NCI-H2107 (cell line): Measurements from ENCODE around the gene TNFRSF4.

Experiments used
- DNase-seq: peaks from one replicate; lab custom pipeline; 2025; lab: John Stamatoyannopoulos, UW

The TNFRSF4 gene

DNA sequence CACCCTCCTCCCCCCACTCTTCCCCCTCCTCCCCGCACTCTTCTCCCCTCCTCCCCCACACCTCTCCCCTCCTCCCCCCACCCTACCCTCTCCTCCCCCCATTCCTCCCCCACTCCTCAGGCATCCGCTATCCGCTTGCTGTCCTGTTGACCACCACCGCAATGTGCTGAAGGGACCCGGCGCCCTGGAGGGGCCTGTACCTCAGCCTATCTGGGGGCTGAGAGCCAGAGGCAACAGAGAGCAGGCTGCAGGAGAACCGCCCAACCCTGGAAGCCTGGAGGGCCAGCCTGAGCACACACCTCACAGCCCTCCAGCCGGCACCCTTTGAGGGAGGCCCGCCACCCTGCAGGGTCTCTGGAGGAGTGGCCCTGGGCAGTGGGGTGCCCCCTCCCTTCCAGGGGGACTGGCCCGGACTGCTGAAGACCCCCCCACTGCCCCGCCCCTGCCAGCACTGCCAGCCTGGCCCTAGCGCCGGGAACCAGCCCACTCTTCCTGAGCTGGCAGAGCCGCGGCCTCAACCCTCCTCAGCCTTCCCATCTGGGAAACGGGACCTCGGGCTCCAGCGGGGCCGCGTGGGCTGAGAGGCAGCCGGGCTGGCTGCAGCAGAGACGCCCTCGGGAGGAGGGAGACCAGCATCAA lies 31.3 kb upstream of the TNFRSF4 start:
- no peak for DNase-seq

DNA sequence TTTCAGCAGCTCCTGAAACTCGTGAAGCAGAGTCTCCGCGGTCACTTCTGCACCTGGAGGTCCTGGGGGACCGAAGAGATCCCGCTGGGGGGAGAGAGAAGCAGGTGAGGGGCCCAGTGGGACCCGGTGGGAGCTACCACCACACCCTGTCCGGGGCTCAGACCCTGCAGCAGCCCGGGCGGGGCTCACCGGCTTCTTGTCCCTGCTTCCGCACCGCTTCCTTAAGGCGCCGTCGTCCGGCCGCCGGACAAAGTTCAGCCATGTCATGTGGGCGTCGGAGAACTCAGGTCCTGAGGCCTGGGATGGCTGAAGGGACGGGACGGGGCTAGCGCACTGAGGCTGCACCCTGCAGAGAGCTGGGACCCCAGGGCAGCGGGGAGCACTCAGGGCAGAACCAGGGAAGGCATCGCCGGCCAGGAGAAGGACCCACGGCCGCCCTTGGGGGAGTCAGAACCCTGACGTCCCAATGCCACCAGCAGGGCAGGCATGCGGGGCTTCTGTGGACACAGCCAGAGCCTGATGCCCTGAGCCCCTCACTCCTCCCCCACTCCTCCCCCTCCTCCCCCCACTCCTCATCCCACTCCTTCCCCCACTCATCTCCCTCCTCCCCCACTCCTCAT lies 30.3 kb upstream of the TNFRSF4 start:
- no peak for DNase-seq

DNA sequence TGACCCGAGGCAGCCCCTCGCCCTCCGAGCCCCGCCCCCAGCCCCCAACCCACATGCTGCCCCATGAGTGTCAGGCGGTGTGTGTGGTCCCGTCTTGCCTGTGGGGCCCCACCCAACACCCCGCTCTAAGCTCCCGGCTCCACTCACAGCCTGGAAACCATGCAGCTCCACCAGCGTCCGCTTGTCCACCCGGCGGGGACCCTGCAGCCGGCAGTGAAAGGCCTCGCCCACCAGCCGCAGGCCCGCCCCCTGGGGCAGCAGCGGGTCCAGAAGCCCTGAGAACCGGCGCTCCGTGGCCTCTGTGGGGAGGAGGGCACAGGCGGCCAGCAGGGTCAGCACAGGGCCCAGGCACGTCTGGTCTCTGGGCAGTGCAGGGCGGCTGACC lies 29.8 kb upstream of the TNFRSF4 start:
- DNase-seq, result no peak

DNA sequence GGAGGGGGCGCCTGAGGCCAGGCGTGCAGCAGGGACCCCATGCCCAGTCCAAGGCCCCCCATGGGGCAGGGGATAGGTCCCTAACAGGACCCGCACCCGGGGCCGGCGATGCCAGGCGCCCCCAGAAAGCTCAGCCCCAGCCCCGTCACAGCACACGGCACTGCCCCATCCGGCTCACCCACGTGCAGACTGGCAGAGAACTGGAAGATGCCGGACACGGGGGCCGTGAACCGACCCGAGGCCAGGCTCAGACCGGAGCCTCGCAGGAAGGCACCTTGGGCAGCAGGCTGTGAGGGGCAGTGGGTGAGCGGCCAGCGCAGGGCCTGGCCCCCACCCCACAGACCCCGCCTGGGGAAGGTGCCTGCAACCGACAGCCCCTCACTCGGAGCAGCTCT lies 29.3 kb upstream of the TNFRSF4 start:
- no peak for DNase-seq

GRCh38 chr1:1242461-1243265 lies 28.7 kb upstream of the TNFRSF4 start:
- DNase-seq, result no peak

GRCh38 chr1:1241588-1242219 lies 27.8 kb upstream of the TNFRSF4 start:
- no peak for DNase-seq

DNA sequence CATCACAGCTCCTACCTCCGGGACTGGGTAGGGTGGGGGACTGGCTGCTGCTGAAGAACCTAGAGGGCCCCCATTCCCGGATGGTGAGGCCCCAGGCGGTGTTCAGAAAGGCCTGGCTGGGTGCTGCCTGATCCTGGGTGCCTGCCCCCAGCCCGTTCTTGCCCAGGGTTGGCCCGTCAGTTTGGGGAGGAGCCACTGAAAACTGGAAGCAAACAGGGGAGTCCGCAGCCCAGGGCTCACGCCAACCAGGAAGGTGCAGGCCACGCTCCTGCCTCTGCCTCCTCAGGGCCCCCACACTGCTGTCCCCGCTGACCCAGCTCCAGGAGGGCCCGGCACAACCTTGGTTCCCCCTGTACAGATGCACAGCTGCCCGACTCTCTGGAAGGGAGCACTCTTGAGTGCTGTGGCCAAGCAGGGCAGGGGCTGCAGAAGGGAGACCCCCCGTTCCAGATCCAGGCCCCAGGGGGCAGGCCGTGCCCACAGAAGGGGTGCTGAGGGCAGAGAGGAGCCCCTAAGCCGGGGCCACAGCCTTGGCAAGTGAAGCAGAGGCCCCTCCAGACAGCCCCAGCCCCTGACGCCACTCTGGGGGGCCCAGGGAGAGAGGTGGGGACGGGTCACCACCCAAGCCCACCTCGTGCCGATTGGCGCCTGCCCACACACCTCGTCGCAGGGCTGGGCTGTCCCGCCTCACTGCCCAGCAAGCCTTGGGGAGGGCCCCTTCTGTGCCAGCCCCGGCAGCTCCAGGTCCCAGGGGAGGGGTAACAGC lies 27.1 kb upstream of the TNFRSF4 start:
- DNase-seq, result no peak

DNA sequence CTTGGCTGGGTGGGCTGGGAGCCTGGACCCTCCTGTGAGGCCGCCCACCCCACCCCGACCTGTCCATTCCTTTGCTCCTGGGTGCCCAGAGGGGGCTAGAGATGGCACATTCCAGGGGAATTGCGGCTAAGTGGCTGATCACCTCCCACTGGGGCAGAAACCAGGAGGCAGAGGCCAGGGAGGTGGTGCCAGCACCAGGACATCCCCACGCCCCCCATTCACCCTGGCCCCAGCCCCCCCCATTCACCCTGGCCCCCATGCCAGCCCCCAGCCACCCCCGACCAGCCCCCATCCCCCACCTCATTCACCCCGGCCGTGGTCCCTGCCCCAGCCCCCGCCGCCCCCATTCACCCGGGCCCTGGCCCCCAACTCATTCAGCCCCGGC lies 26.4 kb upstream of the TNFRSF4 start:
- no peak for DNase-seq

GRCh38 chr1:1239614-1240347 lies 25.8 kb upstream of the TNFRSF4 start:
- no peak for DNase-seq

- no peak for DNase-seq
Measured at GRCh38 chr1:1239227-1239613, 25.3 kb upstream of the TNFRSF4 start.

DNA sequence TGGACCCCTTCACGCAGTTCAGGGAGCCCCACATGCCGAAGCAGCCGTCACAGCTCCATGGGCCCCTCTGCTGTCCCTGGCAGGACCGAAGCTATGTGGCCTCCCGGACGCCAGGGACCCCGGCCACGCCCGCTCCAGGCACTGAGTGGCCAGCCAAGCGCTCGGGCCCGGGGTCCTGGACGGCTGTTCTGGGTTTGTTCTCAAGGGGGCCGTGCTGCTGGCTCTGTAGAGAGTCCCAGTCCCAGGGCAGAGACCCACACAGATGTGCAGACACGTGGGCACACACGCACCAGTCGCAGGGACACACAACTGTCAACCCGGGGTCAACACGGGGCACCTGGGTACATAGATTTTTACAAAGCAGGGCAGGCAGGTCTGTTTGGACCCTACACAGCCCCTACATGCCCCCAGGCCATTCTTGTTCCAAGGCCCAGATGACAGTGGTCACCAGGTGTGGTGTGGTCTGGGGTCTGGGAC lies 24.8 kb upstream of the TNFRSF4 start:
- no peak for DNase-seq

DNA sequence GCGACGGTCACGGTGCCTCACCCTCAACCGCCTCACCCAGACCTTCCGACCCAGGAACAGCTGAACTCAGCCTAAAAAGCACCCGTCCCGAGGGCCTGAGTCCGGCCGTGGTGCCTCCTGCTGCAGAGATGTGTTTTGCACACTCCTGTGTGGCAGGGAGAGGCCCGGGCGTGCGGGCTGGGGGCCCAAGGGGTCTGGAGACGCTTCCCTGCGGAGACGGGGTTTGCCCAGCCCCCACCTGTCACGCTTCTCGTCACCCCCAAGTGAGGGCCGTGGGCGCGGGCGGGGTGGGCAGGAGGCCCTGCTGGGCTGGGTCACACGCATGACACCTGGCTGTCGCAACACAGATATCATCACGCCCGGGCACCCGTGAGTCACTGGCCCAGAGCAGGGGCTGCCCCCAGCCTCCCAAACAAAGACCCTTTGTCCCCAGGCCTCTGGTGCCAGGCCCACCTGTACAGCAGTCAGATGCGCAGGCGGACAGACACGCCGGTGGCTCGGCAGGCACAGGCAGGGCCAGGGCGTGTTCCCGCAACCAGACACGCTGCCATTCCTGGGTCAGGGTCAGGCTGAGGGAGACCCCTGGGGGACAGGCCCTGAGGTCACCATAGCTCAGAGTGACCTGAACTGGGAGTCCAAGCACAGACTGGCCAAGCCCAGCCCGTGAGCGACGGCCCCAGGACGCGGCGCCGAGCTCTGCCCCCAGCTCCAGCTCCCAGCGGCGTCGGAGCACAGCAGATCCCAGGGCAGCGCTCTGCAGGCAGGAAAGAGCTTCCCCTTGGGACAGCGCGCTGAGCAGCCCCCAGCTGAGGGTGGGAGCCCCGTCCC lies 24.1 kb upstream of the TNFRSF4 start:
- DNase-seq, result no peak

DNA sequence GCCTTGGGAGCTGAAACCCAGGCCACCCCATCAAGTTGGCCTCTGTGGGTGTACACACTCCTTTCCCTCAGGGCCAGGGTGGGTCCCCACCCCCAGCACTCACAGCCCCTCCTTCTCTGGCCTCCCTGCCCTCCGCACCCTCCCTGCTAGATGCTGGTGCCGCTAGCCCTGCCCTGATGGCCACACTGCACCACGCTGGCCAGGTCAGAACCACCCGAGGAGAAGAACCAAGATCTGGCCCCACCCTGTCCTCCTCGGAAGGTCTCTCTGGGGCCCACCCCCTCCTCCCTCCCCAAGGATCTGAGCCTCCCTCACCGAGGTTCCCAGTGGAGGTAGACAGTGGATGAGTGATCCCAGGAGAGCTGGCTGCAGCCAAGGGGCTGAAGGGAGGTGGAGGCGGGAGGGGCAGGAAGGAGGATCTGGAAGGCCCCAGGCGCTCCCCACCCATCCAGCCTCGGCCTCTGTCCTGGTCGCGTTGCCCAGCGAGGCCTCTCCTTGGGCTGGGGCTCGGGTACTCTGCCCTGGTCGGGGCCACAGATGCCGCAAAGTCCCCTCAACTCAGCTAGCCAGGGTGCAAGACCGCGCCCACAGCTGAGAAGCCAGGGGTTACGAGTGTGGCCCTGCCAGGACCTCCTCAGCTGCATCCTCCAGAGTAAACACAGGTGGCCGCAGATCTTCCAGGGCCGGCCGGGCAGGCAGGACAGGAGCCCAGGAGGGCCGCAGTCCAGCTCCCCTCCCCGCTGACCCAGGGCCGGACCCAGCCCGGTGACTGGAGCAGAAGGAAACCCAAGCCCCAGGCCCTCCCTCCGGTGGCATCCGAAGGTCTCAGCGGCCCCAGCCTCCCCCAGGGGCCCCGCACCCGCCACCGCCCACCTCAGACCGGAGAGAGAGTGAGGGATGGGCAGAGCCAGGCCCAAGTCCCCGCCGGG lies 23.3 kb upstream of the TNFRSF4 start:
- no peak for DNase-seq

DNA sequence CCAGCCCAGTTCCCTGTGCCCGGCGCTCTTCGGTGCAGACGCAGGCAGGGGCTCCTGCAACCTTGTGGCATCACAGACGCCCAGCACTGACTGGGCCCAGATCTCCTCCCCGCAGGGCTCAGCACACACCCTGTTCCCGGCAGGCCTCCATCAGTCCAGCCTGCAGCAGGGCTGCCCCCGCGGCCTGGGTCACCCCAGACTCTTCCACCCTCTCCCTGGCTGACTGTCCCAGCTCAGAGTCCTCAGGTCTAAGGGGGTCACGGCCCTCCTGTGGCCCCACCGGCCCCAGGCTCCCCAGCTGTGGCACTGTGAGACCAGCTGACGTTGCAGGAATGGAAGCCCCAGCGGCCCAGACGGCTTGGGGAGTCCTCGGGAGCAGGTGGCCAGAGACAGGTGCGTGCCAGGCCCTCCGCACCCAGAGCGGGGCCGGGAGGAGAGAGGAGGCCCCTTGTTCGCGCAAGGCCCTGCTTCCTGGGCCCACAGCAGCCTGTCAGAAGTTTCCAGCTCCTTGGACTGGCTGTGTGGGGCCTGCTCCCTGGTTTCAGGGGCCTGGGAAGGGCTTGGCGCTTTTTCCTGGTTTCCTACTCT lies 22.3 kb upstream of the TNFRSF4 start:
- DNase-seq, result no peak

- no peak for DNase-seq
Measured at GRCh38 chr1:1235016-1235744, 21.2 kb upstream of the TNFRSF4 start.

GRCh38 chr1:1234180-1234808 lies 20.3 kb upstream of the TNFRSF4 start:
- no peak for DNase-seq

DNA sequence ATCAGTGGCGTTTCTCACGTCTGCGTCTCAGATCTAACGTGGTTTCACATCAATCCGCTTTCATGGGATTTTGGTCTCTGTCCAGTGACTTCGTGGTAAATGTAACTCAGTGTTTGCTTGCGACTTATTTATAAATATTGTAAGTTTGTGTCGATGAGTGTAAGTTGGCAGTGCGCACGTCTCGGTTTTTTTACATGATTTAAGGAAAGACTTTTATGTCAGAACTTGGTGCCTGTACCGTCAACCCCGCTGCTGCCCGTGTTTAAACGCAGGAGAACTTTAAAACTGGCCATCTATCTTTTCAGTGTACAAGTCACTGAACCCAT lies 19.6 kb upstream of the TNFRSF4 start:
- no peak for DNase-seq
